ENCODE measurements around the gene IL24.

IL24 gene

GRCh38 chr1:206904423-206905142 lies 7.3 kb downstream of the IL24 start:
- no peak overlapping the region for H3K4me3 ChIP-seq (ENCODE audit: low read length)
- H3K36me3 ChIP-seq (ENCODE audit: control insufficient read depth, low read length) = no peaks in the 10 kb centered on the region
- TF ChIP-seq CTCF (IDR thresholded peaks at IDR 0.05; ENCODE audit: low read depth, low read length, poor library complexity, severe bottlenecking) = no peak
- no peak for TF ChIP-seq EZH2phosphoT487 (IDR thresholded peaks at IDR 0.05; ENCODE audit: borderline replicate concordance, low read length)
- no peaks in the 10 kb centered on the region for H3K9me2 ChIP-seq (replicated peaks; ENCODE audit: control insufficient read depth, low read length)
- H3F3A ChIP-seq (ENCODE audit: control insufficient read depth, insufficient read depth) = no peaks in the 10 kb centered on the region
- no peaks in the 10 kb centered on the region for H4K20me1 ChIP-seq (ENCODE audit: control insufficient read depth, insufficient read depth, low read depth, low read length)
- no peak overlapping the region for H3K4me2 ChIP-seq (ENCODE audit: low read length)
- H3K79me2 ChIP-seq (ENCODE audit: control insufficient read depth, low read length) = no peaks in the 10 kb centered on the region
- H3K4me1 ChIP-seq (ENCODE audit: control insufficient read depth, low read length) = peaks cover 2% of the 10 kb centered on the region; the same call in 1 of the 2 replicates
- H3K27ac ChIP-seq (ENCODE audit: low read depth, low read length) = no peak overlapping the region
- H3K9me3 ChIP-seq (ENCODE audit: control insufficient read depth, insufficient read depth, low read length) = no peaks in the 10 kb centered on the region
- peaks cover 36% of the 10 kb centered on the region for H3K27me3 ChIP-seq (ENCODE audit: control insufficient read depth, low read length)

- peaks cover 2% of the 10 kb centered on the region; the same call in 1 of the 2 replicates for H3K4me1 ChIP-seq (ENCODE audit: control insufficient read depth, low read length)
- no peaks in the 10 kb centered on the region for H3K36me3 ChIP-seq (ENCODE audit: control insufficient read depth, low read length)
- no peak for TF ChIP-seq EZH2phosphoT487 (IDR thresholded peaks at IDR 0.05; ENCODE audit: borderline replicate concordance, low read length)
- no peak for TF ChIP-seq CTCF (IDR thresholded peaks at IDR 0.05; ENCODE audit: low read depth, low read length, poor library complexity, severe bottlenecking)
- no peak overlapping the region for H3K4me2 ChIP-seq (ENCODE audit: low read length)
- no peaks in the 10 kb centered on the region for H3F3A ChIP-seq (ENCODE audit: control insufficient read depth, insufficient read depth)
- no peaks in the 10 kb centered on the region for H3K79me2 ChIP-seq (ENCODE audit: control insufficient read depth, low read length)
- H3K9me3 ChIP-seq (ENCODE audit: control insufficient read depth, insufficient read depth, low read length) = no peaks in the 10 kb centered on the region
- H3K9me2 ChIP-seq (replicated peaks; ENCODE audit: control insufficient read depth, low read length) = no peaks in the 10 kb centered on the region
- H3K27ac ChIP-seq (ENCODE audit: low read depth, low read length) = no peak overlapping the region
- H3K27me3 ChIP-seq (ENCODE audit: control insufficient read depth, low read length) = peaks cover 45% of the 10 kb centered on the region
- no peaks in the 10 kb centered on the region for H4K20me1 ChIP-seq (ENCODE audit: control insufficient read depth, insufficient read depth, low read depth, low read length)
- H3K4me3 ChIP-seq (ENCODE audit: low read length) = no peak overlapping the region
These were observed 8.3 kb downstream of the IL24 start for GRCh38 chr1:206905295-206906164.

- peaks cover 2% of the 10 kb centered on the region; the same call in 1 of the 2 replicates for H3K4me1 ChIP-seq (ENCODE audit: control insufficient read depth, low read length)
- H3K27ac ChIP-seq (ENCODE audit: low read depth, low read length) = no peak overlapping the region
- H3K9me3 ChIP-seq (ENCODE audit: control insufficient read depth, insufficient read depth, low read length) = no peaks in the 10 kb centered on the region
- no peak overlapping the region for H3K4me3 ChIP-seq (ENCODE audit: low read length)
- H4K20me1 ChIP-seq (ENCODE audit: control insufficient read depth, insufficient read depth, low read depth, low read length) = no peaks in the 10 kb centered on the region
- H3K9me2 ChIP-seq (replicated peaks; ENCODE audit: control insufficient read depth, low read length) = no peaks in the 10 kb centered on the region
- H3K79me2 ChIP-seq (ENCODE audit: control insufficient read depth, low read length) = no peaks in the 10 kb centered on the region
- H3K36me3 ChIP-seq (ENCODE audit: control insufficient read depth, low read length) = no peaks in the 10 kb centered on the region
- H3F3A ChIP-seq (ENCODE audit: control insufficient read depth, insufficient read depth) = no peaks in the 10 kb centered on the region
- no peak overlapping the region for H3K4me2 ChIP-seq (ENCODE audit: low read length)
- TF ChIP-seq CTCF (IDR thresholded peaks at IDR 0.05; ENCODE audit: low read depth, low read length, poor library complexity, severe bottlenecking) = peak; percentile 33
- no peak for TF ChIP-seq EZH2phosphoT487 (IDR thresholded peaks at IDR 0.05; ENCODE audit: borderline replicate concordance, low read length)
- peaks cover 50% of the 10 kb centered on the region for H3K27me3 ChIP-seq (ENCODE audit: control insufficient read depth, low read length)
These were observed 10.2 kb downstream of the IL24 start for GRCh38 chr1:206907304-206907991.

All from DOHH2 (cell line).